NCI-H2029 treated with DMSO at 0.1 percent for 48 hours (cell line): ENCODE measurements around the gene SGPP2.
"Not testable (repeated sequence)": the region's sequence is repeated elsewhere in the genome, so short reads cannot be mapped to it uniquely, and the experiment has no call there.

Source experiments
- DNase-seq: peaks from one replicate; lab custom pipeline; 2025; lab: John Stamatoyannopoulos, UW

Gene SGPP2

DNA sequence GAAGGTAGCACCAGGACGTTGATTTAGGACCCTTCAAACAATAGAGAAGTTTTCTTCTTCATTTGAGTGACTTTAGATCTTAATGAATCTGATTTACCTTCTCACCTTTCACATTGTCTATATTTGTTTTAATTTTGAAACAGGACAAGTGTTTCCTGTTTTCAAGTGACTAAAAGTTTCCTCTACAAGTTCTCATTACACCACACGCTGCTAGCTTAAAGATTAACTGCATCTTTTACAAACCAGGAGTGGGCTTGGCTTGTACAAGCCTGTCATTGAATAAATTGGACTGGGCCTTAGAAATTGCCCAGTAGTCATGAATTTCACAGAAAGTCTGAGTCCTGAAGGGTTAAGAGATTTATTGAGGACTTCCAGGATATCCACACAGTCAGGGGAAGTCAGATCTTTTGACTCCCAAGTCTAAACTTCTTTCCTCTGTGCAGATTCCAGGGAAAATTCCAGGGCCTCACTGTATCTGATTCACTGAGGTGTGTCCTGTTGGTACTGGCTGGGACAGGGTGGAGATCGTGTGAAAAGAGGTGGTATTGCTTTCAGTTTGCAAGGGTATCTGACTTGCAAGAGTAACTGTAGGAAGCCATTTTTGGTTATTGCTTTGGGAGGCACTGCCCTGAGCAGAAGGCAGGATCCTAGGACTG lies 3.4 kb downstream of the SGPP2 start:
- DNase-seq: no peak

DNA sequence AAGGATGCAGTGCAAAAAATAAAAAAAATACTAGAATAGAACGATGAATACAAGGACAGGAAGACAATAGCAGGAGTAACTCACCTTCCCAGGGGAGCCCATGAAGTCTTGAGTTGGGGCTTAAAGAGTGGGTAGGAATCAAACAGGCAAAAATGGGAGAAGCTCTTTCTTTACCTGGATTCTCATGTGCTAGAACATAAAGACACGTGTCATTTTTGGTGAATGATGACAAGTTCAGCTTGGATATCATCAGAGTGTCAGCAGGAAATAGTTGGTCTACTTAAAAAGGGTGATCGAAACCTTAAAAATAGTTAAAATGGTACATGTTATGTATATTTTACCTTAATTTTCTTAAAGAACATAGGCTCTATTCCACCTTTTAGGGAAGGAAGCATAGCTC lies 5.7 kb downstream of the SGPP2 start:
- no peak for DNase-seq

DNA sequence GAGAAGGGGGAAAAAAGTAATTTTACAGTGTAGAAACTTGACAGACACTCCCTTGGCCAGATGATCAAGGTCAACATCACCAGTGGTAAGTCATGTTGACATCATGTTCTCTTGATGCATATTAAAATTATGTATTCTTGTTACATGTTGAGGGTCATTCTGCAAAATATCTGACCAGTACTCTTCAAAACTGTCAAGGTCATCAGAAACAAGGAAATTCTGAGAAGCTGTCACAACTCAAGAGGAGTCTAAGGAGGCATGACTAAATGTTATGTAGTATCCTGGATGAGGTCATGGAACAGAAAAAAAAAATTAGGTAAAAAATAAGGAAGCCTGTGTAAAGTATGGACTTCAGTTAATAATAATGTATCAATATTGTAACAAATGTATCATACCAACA lies 6.3 kb downstream of the SGPP2 start:
- DNase-seq: no peak

DNA sequence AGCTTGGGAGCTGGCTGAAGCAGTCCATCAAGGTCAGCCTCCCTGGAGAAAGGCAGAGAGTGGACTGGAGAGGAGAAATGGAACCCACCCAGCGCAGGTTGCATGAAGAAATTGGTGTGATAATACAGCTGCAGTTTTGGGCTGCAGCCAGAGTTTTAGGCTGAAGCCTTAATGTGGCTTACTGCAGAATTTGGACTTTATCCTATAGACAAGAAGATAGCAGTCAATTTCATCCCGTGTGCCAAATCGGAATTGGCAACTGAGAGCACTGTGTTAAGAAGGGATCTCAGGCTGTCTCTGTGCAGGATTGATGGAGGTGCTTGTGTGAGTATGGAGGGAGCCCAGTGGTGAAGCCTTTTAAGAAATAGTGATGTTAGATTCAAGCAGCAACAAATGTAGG lies 7.5 kb downstream of the SGPP2 start:
- DNase-seq: no peak

DNA sequence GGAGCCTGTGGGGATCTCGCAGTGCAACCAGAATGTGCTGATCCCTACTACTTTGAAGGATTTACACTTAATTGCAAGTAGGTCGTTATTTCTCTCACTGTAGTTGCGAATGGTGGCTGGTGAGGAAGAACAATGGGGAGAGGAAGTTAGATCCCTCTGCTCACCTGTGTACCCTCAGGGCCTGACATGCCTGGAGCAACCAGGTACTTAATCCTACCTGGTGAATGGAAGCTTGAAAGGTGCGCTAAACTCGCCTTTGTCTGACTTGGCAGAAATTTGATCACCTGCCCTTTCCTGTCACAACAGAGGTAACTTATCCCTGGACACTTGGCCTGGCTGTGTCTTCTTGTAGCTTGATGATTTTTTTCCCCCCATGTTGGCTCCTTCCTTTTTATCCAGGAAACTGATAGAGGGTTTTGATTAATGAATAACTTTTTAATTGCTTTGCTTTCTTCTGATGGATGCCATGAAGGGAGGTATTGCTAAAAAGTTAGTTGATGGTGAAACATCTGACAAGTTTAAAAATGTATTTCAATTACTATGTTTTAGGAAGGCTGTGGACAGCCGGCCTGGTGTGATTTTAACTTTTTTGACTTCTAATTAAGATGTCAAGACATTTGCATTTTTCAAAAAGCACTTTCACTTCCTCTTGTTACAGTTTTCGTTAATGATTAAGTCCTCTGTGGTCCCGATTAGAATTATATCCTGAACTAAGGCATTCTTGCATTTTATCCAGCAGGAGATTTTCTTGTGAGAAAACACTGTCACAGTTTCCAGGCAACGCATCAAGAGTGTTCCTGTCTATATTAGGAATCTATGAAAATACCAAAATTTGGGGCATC lies 9.2 kb downstream of the SGPP2 start:
- peak; percentile 31 for DNase-seq

DNA sequence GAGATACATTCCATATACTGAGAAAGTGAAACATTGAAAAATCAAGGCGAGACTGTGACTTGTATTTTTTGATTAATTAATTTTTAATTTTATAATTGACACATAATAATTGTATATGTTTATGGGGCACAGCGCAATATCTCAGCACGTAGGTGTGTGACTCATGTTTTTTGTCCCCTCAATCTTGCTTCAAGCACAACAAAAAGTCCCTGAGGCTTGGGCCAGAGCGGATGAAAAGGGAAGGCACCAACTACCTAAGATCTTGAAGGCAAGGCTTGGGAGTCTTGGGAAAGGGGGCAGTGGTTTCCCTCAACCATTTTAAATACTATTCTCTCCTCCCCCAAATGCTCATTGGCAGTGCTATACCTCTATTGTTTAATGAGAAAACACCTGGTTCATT lies 9.9 kb downstream of the SGPP2 start:
- no peak for DNase-seq

DNA sequence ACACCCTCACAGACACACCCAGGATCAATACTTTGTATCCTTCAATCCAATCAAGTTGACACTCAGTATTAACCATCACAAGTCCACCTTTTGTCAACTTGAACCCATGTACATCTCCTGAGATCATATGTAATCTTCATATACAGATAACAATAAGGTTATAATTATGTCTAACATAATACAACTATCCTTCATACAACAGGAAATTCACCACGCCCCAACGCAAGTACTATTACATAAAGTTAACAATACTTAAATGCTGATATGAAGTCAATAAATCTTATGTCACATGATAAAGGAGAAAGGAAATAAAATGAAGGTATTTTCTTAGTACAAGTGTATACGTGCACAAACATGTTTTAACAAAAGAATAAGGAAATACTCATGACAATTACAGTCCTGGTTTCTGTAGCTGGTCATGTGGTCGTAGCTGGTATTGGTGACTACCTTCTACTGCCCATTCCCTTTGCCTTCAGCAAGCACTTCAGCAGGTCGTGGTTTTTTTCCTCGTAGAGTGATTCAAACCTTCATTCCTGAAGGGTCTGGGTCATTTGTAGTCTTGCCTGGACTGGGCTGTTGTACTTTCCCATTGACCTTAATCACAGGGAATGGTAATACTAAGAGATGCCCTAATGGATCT lies 11.2 kb downstream of the SGPP2 start:
- DNase-seq: not testable (repeated sequence)

DNA sequence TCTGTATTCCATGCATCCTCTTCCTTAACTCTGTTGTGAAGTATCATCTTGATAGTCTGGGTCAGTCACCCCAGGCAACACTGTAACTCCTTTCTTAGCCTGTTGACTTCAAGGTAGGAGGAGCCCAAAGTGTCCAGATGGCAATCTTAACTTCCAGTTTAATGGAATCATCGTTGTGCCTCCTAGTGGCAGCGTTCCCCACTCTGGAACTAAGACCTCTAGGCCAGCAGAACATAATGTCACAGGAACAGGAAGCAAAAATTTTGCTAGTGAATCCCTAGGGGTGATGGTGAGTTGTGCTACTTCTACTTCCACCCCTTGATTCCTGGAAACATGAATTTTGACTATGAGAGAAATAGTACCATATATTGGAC lies 11.7 kb downstream of the SGPP2 start:
- DNase-seq: no peak

DNA sequence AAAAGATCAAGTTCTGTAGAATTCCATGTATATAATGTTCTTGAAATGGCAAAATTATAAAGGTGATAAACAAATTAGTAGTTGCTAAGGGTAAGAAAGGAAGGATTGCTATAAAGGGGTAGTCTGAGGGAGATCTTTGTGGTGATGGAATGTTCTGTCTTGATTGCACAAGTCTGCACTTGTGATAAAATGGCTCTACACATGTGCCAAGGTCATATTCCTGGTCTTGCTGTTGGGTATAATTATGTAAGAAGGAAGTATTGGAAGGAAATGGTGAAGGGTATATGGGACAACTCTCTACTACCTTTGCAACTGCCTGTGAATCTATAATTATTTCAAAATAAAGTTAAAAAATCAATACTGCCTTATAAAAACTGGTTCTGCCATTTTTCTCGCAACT lies 15.3 kb downstream of the SGPP2 start:
- no peak for DNase-seq

DNA sequence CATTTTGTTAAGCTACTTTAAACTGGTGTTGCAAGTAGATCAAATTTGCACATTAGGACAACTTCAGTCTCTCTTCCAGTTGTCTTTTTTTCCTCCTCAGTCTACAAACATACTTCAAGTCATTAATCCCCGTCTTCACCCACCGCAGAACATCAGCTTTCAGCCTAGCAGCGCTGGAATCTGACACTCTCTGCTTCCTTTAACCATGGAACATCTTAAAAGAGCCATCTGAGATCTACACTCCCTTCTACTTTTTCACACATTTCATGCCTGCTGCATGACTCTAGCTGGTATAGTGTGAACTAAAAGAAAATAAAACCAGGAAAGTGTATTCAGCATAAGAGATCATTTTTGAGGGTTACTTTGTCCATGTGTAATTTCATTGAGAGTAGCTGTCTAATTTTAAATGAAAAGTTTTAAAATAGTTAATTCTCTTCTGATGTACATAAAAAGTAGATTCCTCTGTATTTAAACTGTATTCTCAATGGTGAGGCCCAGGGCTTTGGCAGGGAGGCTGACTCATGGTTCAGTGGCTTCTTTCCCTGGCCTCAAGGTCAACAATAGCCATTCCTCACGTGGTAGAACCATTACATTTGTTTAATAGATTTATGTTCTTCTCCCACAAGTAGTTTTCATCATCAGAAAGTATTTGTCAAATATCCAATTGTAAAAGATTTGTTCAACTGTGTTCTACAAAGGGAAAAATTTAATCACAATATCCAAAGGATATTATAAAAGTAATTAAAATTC lies 16.5 kb downstream of the SGPP2 start:
- no peak for DNase-seq

DNA sequence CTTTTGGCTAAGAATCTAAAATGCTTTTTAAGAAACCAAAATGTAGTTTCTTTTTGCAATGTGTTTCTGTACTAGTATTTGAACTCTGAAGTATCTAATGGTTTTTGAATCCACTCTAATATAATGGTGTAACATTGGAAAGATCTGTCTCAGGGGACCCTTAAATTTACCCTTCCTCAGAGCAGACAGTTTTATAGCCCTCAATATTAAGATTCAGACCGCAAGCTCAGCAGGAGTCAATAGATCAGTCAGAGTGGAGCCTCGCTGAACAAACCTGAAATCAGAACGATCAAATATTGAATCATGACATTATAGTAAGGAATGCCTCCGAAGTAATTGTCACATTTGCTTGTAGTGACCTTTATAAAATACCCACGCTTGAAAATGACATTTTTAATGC lies 18.3 kb downstream of the SGPP2 start:
- no peak for DNase-seq

DNA sequence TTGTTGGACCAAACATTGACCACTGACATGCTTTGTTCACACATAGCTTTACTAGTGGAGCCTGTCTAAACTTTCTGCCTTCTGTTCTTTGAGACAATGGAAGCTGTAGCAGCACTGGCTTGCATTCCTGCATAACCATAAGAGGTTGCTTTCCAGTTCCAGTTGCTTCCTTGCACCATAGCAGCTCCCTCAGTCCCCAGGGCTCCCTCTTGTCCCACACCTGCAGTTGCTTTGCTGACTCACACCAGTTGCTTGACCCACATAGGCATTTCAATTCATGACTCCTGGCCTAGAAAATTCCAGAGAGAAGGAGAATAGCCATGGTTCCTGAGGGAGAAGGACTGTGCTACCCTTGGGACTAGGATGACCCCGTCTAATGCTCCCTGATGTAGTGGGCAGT lies 20.9 kb downstream of the SGPP2 start:
- no peak for DNase-seq

DNA sequence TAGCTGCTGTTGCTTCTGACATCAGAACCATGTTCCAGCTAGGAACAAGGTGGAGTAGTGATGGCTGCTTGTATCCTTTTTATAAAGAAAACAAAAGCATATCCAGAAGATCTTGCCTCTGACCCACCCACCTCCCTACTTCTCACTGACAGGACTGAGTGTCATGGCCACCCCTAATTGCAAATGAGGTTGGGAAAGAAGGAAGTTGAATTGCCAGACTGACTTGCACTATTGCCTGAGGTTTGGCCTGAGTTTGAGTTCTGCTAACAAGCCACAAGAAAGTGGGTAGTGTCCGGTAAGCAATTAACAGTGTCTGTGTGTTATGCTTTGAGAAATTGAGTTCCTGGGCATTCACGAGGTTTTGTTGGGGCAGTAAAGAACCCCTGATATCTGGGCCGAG lies 22.8 kb downstream of the SGPP2 start:
- no peak for DNase-seq

DNA sequence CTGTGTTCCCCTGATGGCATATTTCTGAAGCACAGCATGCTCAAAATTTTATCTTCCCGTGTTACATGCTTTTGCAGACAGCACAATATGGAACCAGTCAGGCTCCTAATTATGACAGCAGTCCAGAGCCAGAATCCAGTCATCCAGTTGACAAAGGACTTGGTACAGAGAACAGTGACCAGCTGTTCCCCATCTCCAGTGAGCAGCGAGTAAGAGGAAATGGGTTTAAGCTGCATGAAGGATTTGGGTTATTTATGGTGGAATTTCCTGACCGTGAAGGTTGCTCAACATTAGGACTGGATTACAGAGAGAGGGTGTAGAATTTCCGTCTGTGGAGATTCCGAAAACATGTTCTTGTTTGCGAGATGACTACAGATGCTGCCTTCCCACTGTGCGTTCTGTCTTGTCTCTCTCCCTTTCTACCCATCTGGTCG lies 24.4 kb downstream of the SGPP2 start:
- DNase-seq: no peak

DNA sequence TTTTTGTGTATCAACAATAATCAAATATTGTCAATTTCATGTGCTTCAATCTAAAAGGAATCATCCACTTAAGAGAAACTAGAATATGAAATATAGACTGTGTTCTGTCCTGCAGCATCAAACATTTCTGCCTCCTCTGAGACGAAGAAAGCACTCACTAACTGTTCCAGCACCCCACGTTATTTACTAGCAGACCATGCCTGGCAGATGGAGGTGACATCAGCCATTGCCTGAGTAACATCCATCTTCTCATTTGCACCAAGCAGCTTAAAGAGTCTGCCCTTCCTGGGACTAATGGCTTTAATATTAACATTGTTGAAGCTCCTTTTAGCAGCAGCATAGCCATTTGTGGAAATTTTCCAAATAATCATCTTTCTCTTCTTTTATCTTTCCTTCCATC lies 25.7 kb downstream of the SGPP2 start:
- no peak for DNase-seq

DNA sequence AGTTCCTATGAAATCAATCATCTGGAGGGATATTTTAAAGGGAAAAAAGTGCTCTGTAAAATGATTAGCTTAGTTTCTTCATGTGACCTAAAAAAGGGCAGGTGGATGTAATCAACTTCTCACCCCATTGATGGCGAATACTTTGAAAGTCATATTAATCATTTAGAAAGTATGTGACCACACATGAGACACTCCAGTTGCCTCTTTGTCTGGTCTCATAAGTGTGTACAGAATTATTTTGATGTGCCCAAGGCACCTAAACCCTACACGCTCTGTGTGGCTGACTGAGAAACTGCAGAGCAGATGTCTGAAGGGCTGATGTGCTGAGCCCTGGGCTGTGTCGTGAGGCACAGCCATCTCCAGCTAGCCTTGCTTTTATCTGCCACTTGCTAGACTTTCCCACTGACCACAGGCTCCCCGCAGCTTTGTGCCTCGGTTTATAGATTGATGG lies 26.9 kb downstream of the SGPP2 start:
- DNase-seq: no peak

DNA sequence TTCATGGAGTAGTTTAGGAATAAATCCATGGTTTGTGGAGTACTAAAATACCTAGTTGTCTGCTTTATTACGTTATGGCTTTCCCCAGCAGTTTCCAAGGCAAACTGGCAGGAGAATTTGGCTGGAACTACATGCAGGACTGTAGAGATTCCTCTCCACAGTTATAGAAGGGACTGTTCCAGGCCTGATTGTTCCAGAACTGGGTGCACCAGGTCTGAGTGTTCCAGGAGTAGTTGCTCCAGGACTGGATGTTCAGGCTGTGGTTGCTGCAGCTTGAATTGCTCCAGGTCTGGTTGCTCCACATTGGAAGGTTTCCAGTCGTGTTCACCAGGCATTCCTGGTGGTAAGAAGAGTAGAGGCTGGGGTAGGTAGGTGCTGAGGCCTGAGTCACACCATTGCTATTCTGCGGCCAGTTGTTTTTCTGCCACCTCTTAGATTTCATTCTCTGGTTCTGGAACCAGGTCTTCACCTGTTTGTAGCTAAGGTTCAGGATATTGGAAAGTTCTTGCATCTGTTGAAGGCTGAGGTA lies 28.1 kb downstream of the SGPP2 start:
- DNase-seq: no peak

DNA sequence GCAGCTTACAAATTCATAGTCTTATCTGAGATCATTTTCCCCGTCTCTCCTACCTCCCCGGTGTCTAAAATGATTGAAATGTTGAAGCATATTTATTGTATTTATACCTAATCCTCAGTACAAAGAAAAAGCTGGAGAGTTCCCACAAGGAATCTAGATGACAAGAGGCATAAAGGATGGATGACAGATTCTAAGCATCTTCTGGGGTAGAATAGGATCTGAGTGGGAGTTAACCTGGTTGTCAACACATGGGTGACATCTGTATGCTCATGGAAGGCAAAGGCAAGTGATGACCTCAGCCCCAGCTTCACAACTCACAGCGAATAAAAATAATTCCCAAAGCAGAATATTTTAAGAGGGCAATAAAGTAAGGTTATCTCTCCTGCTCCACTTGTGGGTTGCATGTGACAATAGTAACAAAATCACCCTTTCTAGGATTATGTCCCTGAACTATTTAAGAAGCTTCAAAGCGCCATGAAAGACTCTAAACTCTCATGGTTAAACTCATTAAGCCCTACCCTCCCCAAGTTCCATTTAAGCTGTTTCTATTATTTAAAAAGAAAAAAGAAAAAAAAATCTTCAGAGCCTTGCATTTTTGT lies 32.2 kb downstream of the SGPP2 start:
- no peak for DNase-seq

DNA sequence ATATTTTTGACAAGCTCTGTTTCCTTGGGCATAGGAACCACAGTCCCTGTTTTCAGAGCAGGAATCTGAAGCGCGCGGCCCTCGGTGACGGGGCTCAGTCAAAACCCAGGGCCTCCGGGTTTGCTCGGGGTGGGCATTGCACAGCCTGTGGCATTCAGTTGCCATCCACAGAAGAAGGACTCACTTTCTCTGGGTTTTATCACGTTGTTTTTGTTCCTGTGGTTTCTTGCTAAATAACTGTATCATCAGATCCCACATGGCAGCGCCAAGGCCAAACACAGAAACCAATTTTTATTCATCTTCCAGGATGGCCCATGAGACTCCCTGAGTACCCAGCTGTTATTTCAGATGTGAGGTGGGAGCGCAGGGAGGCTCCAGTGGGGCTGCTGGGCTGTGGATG lies 35.6 kb downstream of the SGPP2 start:
- DNase-seq: no peak

DNA sequence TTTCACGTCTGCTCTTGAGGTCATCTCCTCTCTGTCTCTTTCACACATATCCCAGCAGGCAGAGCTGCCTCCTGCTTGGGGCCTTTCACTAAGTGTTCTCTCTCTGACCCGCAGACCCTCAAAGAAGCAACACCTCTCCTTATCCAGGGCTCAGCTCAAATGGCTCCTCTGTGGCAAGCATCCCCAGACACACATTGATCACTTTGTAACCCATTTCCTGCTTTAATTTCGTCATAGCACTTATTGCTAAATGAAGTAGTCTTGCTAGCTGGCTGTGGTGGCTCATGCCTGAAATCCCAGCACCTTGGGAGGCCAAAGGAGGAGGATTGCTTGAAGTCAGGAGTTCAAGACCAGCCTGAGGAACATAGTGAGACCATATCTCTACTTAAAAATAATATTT lies 41.4 kb downstream of the SGPP2 start:
- no peak for DNase-seq

DNA sequence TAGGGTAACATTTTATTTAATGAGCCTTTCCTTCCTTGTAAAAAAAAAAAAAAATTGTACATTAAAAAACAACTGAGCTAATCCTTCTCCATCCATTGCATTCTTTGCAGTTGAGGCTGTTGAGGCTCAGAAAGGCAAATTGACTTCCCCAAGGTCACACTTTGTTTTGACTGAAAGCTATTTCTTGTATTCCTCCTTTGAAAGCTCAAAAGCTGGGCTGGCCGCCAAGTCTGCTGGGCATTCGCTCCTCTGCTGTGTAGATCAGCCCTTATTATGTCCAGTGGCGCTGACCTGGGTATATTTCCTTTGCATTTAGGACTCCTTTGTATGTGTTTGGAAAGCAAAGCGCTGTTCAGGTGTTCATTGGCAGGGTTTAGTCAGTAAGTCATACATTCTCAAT lies 44.0 kb downstream of the SGPP2 start:
- DNase-seq: peak; percentile 7
